Keratinocyte (primary cell): Measurements from ENCODE around the gene MFNG. TPM values are rescaled to one million over a fixed set of nuclear protein-coding genes. Genes with fewer than 3 reads are reported as not detected.

Experiments used
- DNase-seq: peaks from one replicate; pipeline ENCODE4 v3.0.0-alpha.2; 2011; ENCODE audit warnings: low read depth, missing footprints, low spot score
- FAIRE-seq: peaks from 2 replicates; lab custom pipeline; 2011; peaks lifted over from hg19 to GRCh38; lab: Jason Lieb, UNC
- H2AFZ ChIP-seq: 2 replicates; pipeline ENCODE4 v1.6.0; 2012; ENCODE audit warnings: low read length, control low read depth, inconsistent platforms; ENCODE audit not compliant: control insufficient read depth
- H3K27ac ChIP-seq: 2 replicates; pipeline ENCODE4 v1.5.1; 2011; ENCODE audit warnings: low read length; ENCODE audit not compliant: control insufficient read depth, insufficient read depth
- H3K27me3 ChIP-seq: 3 replicates; pipeline ENCODE4 v1.6.0; 2011; ENCODE audit warnings: low read length; ENCODE audit not compliant: control insufficient read depth, insufficient read depth; ENCODE audit errors: extremely low read depth
- H3K36me3 ChIP-seq, 2 experiments: 2 replicates in 1 of 2; 3 replicates in 1 of 2; pipeline ENCODE4 v1.5.1; 2011; ENCODE audit warnings: low read length in 2 of 2, mild to moderate bottlenecking in 1 of 2; ENCODE audit not compliant: control insufficient read depth in 2 of 2, insufficient read depth in 2 of 2; ENCODE audit errors: extremely low read depth in 1 of 2
- H3K4me1 ChIP-seq: 3 replicates; pipeline ENCODE4 v1.5.1; 2011; ENCODE audit warnings: low read length; ENCODE audit not compliant: control insufficient read depth, insufficient read depth; ENCODE audit errors: extremely low read depth
- H3K4me2 ChIP-seq: 3 replicates; pipeline ENCODE4 v1.6.0; 2011; ENCODE audit warnings: low read depth, low read length; ENCODE audit not compliant: control insufficient read depth, insufficient read depth; ENCODE audit errors: extremely low read depth
- H3K4me3 ChIP-seq, 3 experiments: fragments of 200-600 bp in 1 of 3; sonication (generic) in 1 of 3; 2 replicates in 2 of 3; 3 replicates in 1 of 3; pipeline ENCODE4 v1.5.1; 2011 to 2016; ENCODE audit warnings: low read length in 3 of 3, mild to moderate bottlenecking in 3 of 3, control low read depth in 2 of 3, inconsistent platforms in 1 of 3, low read depth in 1 of 3, mixed read lengths in 1 of 3, mixed run types in 1 of 3, moderate library complexity in 1 of 3; ENCODE audit not compliant: control insufficient read depth in 2 of 3, insufficient read depth in 2 of 3; ENCODE audit errors: extremely low read depth in 1 of 3
- H3K79me2 ChIP-seq: 2 replicates; pipeline ENCODE4 v1.6.0; 2012; ENCODE audit warnings: low read length; ENCODE audit not compliant: control insufficient read depth, insufficient read depth
- H3K9ac ChIP-seq: 3 replicates; pipeline ENCODE4 v1.6.0; 2011; ENCODE audit warnings: low read length; ENCODE audit not compliant: control insufficient read depth, insufficient read depth; ENCODE audit errors: extremely low read depth
- H3K9me1 ChIP-seq: 3 replicates; pipeline ENCODE4 v1.6.0; 2011; ENCODE audit warnings: low read length; ENCODE audit not compliant: control insufficient read depth, insufficient read depth; ENCODE audit errors: extremely low read depth
- H3K9me3 ChIP-seq: 2 replicates; pipeline ENCODE4 v1.5.1; 2012; ENCODE audit warnings: low read depth, low read length; ENCODE audit not compliant: control insufficient read depth
- H4K20me1 ChIP-seq: 3 replicates; pipeline ENCODE4 v1.6.0; 2011; ENCODE audit warnings: low read length; ENCODE audit not compliant: control insufficient read depth, insufficient read depth; ENCODE audit errors: extremely low read depth
- EZH2 ChIP-seq: IDR thresholded peaks from one replicate; pipeline ENCODE4 v1.6.1; 2012; ENCODE audit warnings: inconsistent platforms, mild to moderate bottlenecking, low read length, moderate library complexity
- dilution Hi-C: fragments of 300-500 bp; cut with MboI; formaldehyde crosslinking; loops from one replicate; pipeline ENCODE4 v1.7.0; 2020; ENCODE audit warnings: low sequenced_read_pairs; ENCODE audit not compliant: extremely low pct_ligation_motif_present
- polyA plus RNA-seq, 5 experiments: library from polyadenylated mRNA; depleted of rRNA in 3 of 5; stranded (reverse) in 3 of 5; stranded (forward) in 1 of 5; unstranded in 1 of 5; fragments of >200 nt; gene quantifications; 1 replicate in 1 of 5; 2 replicates in 3 of 5; 3 replicates in 1 of 5; pipeline versions ENCODE4 v1.2.1 to v1.2.3, GENCODE V29; 2011 to 2012; ENCODE audit warnings: missing spikeins in 2 of 5, low read depth in 1 of 5, low replicate concordance in 1 of 5
- TF ChIP-seq, protein P1 (sequence below), 3 experiments: IDR thresholded peaks in 1 of 3; conservative IDR thresholded peaks in 1 of 3; optimal IDR thresholded peaks in 1 of 3; 2 replicates in 2 of 3; 3 replicates in 1 of 3; pipeline versions ENCODE3 to v1.5.1; 2011; ENCODE audit warnings: low read length in 3 of 3, mild to moderate bottlenecking in 3 of 3, moderate library complexity in 2 of 3, control low read depth in 1 of 3, inconsistent platforms in 1 of 3; ENCODE audit not compliant: insufficient read depth in 2 of 3; ENCODE audit errors: extremely low read depth in 1 of 3

Gene MFNG
- polyA plus RNA-seq, 1 donor (not counting 4 experiments of a cell fraction or from before 2014, with no cell fraction given) = 5.9 TPM

DNA sequence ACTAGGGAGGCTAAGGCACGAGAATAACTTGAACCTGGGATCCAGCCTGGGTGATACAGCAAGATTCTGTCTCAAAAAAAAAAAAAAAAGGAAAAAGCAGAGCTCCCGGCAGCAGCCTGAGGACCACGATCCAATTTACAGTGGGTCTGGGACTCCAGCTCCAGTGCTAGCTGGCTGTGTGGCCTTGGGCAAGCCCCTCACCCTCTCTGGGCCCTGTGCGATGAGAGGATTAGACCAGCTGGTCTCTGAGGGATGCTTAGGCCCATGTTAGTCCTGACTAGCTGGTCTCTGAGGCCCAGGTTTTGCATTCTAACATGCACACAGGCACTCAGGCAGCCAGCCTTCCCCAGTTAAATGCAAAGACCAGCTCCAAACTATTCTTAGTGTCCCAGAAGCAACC is 19.4 kb upstream of the MFNG start:
- Histone ChIP-seq H3K27ac (no peak overlapping the region), H3K9ac (no peak overlapping the region), H3K4me2 (no peak overlapping the region), H3K4me1 (peaks cover 23% of the 10 kb centered on the region), H3K36me3 (peaks cover 61 to 86% of the 10 kb centered on the region in 2 experiments), H3K9me1 (no peaks in the 10 kb centered on the region), H2AFZ (no peak overlapping the region), H3K27me3 (no peaks in the 10 kb centered on the region), H3K4me3 (no peak overlapping the region), H3K9me3 (no peaks in the 10 kb centered on the region), H4K20me1 (peaks cover 23% of the 10 kb centered on the region), H3K79me2 (peaks cover 89% of the 10 kb centered on the region)
- DNase-seq (no peak), FAIRE-seq (no peak)
- dilution Hi-C loops = no loop called here
- TF ChIP-seq EZH2 = no peak
- TF ChIP-seq, protein P1, sequence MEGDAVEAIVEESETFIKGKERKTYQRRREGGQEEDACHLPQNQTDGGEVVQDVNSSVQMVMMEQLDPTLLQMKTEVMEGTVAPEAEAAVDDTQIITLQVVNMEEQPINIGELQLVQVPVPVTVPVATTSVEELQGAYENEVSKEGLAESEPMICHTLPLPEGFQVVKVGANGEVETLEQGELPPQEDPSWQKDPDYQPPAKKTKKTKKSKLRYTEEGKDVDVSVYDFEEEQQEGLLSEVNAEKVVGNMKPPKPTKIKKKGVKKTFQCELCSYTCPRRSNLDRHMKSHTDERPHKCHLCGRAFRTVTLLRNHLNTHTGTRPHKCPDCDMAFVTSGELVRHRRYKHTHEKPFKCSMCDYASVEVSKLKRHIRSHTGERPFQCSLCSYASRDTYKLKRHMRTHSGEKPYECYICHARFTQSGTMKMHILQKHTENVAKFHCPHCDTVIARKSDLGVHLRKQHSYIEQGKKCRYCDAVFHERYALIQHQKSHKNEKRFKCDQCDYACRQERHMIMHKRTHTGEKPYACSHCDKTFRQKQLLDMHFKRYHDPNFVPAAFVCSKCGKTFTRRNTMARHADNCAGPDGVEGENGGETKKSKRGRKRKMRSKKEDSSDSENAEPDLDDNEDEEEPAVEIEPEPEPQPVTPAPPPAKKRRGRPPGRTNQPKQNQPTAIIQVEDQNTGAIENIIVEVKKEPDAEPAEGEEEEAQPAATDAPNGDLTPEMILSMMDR (optimal IDR thresholded peaks at IDR 0.05 in 1 of 3, IDR thresholded peaks at IDR 0.05 in 1 of 3, conservative IDR thresholded peaks at IDR 0.05 in 1 of 3; ENCODE audit: extremely low read depth in 1 of 3, insufficient read depth in 2 of 3, low read length in 3 of 3) = no peak

- H3K27ac ChIP-seq = no peak overlapping the region
These were observed 18.8 kb upstream of the MFNG start for GRCh38 chr22:37504964-37505363.

More at GRCh38 chr22:37504964-37505363, 18.8 kb upstream of the MFNG start:
- FAIRE-seq = no peak
- Histone ChIP-seq H2AFZ (no peak overlapping the region), H3K36me3 (peaks cover 60 to 86% of the 10 kb centered on the region in 2 experiments), H3K4me1 (peaks cover 17% of the 10 kb centered on the region), H3K9ac (no peak overlapping the region), H3K27me3 (no peaks in the 10 kb centered on the region), H3K9me3 (no peaks in the 10 kb centered on the region), H3K4me2 (no peak overlapping the region), H3K9me1 (no peaks in the 10 kb centered on the region), H4K20me1 (peaks cover 25% of the 10 kb centered on the region), H3K79me2 (peaks cover 89% of the 10 kb centered on the region), H3K4me3 (no peak overlapping the region)
- TF ChIP-seq, protein P1 (optimal IDR thresholded peaks at IDR 0.05 in 1 of 3, IDR thresholded peaks at IDR 0.05 in 1 of 3, conservative IDR thresholded peaks at IDR 0.05 in 1 of 3; ENCODE audit: extremely low read depth in 1 of 3, insufficient read depth in 2 of 3, low read length in 3 of 3) = no peak
- TF ChIP-seq EZH2 = no peak
- no peak for DNase-seq
- dilution Hi-C loops = no loop called here
